IMR-90 (cell line): Measurements from ENCODE around the gene ARMC3. TPM values are rescaled to one million over a fixed set of nuclear protein-coding genes. Genes with fewer than 3 reads are reported as not detected.

Source experiments
- ATAC-seq: fragments of 200-7000 bp; cut with Tn5 transposase; 2 replicates; pipeline ENCODE4 v1.9.1; 2020; ENCODE audit warnings: low read depth, mild to moderate bottlenecking, moderate library complexity
- BruUV-seq: library from RNA; stranded (reverse); fragments of 400-500 nt; replicated peaks from 2 replicates; lab custom pipeline; 2021; lab: Mats Ljungman, UMichigan
- CTCF ChIA-PET: fragments of 300-600 bp; formaldehyde crosslinking; extraction: SDS; loops from one replicate; lab custom pipeline; 2021; ENCODE audit warnings: antibody characterized with exemption; lab: Yijun Ruan, JAX
- POLR2A ChIA-PET: fragments of 300-600 bp; sonication (Branson Sonifier 250); formaldehyde crosslinking; loops from one replicate; lab custom pipeline; 2022; ENCODE audit warnings: antibody characterized with exemption; ENCODE audit not compliant: unreplicated experiment; lab: Charles Lee
- DNase-seq: peaks from one replicate; pipeline ENCODE4 v3.0.0; 2013
- H2AFZ ChIP-seq: replicated peaks from 2 replicates; pipeline ENCODE3; 2013; ENCODE audit warnings: low read length, mild to moderate bottlenecking; ENCODE audit not compliant: poor library complexity
- H2AK5ac ChIP-seq: 2 replicates; pipeline ENCODE4 v1.6.1; 2013; ENCODE audit warnings: low read depth, low read length, inconsistent platforms
- H2AK9ac ChIP-seq: replicated peaks from 2 replicates; pipeline ENCODE3; 2013; ENCODE audit warnings: mild to moderate bottlenecking, low read depth, low read length, moderate library complexity; ENCODE audit not compliant: poor library complexity
- H2BK120ac ChIP-seq: 2 replicates; pipeline ENCODE4 v1.6.1; 2013; ENCODE audit warnings: low read depth, low read length, inconsistent platforms
- H2BK15ac ChIP-seq: 3 replicates; pipeline ENCODE4 v1.6.1; 2013; ENCODE audit warnings: low read depth, low read length, inconsistent platforms
- H2BK20ac ChIP-seq: 2 replicates; pipeline ENCODE4 v1.6.1; 2013; ENCODE audit warnings: low read depth, mild to moderate bottlenecking, inconsistent platforms, low read length, moderate library complexity
- H2BK5ac ChIP-seq: 2 replicates; pipeline ENCODE4 v1.6.1; 2013; ENCODE audit warnings: mild to moderate bottlenecking, low read depth, low read length, inconsistent platforms; ENCODE audit not compliant: poor library complexity, severe bottlenecking
- H3K14ac ChIP-seq: replicated peaks from 2 replicates; pipeline ENCODE4 v1.6.1; 2013; ENCODE audit warnings: low read depth, low read length, inconsistent platforms
- H3K18ac ChIP-seq: 2 replicates; pipeline ENCODE4 v1.6.1; 2013; ENCODE audit warnings: low read depth, low read length, control low read depth
- H3K23ac ChIP-seq: 2 replicates; pipeline ENCODE4 v1.6.1; 2013; ENCODE audit warnings: low read depth, low read length, inconsistent platforms
- H3K27ac ChIP-seq: 2 replicates; pipeline ENCODE4 v1.5.1; 2013; ENCODE audit warnings: mild to moderate bottlenecking, control low read depth, low read length; ENCODE audit not compliant: insufficient read depth
- H3K27me3 ChIP-seq: 2 replicates; pipeline ENCODE4 v1.6.1; 2013; ENCODE audit warnings: low read length; ENCODE audit not compliant: control insufficient read depth, insufficient read depth
- H3K36me3 ChIP-seq: 2 replicates; pipeline ENCODE4 v1.6.1; 2013; ENCODE audit warnings: low read length, mixed read lengths; ENCODE audit not compliant: control insufficient read depth, insufficient read depth
- H3K4ac ChIP-seq: 2 replicates; pipeline ENCODE4 v1.6.1; 2013; ENCODE audit warnings: low read depth, low read length, inconsistent platforms
- H3K4me1 ChIP-seq: 2 replicates; pipeline ENCODE4 v1.6.1; 2013; ENCODE audit warnings: low read length, mixed read lengths; ENCODE audit not compliant: control insufficient read depth, insufficient read depth
- H3K4me2 ChIP-seq: 2 replicates; pipeline ENCODE4 v1.6.1; 2013; ENCODE audit warnings: low read depth, mild to moderate bottlenecking, control low read depth, low read length, moderate library complexity
- H3K4me3 ChIP-seq: 2 replicates; pipeline ENCODE4 v1.5.1; 2013; ENCODE audit warnings: low read depth, mild to moderate bottlenecking, control low read depth, low read length, moderate library complexity; ENCODE audit not compliant: insufficient read depth
- H3K56ac ChIP-seq: 2 replicates; pipeline ENCODE4 v1.6.1; 2013; ENCODE audit warnings: low read length, inconsistent platforms; ENCODE audit not compliant: insufficient read depth; ENCODE audit errors: extremely low read depth
- H3K79me1 ChIP-seq, 2 experiments: 2 replicates each; pipeline ENCODE4 v1.6.1; 2013; ENCODE audit warnings: low read length in 2 of 2, inconsistent platforms in 1 of 2, low read depth in 1 of 2
- H3K9ac ChIP-seq: 2 replicates; pipeline ENCODE4 v1.6.1; 2013; ENCODE audit warnings: low read depth, low read length, control low read depth
- H3K9me1 ChIP-seq: 2 replicates; pipeline ENCODE4 v1.6.1; 2013; ENCODE audit warnings: low read length, inconsistent platforms; ENCODE audit not compliant: insufficient read depth
- H3K9me3 ChIP-seq: 2 replicates; pipeline ENCODE4 v1.6.1; 2013; ENCODE audit warnings: low read length; ENCODE audit not compliant: control insufficient read depth, insufficient read depth
- H4K20me1 ChIP-seq: 2 replicates; pipeline ENCODE4 v1.6.1; 2013; ENCODE audit warnings: low read length, inconsistent platforms; ENCODE audit not compliant: insufficient read depth
- H4K5ac ChIP-seq: 2 replicates; pipeline ENCODE4 v1.6.1; 2013; ENCODE audit warnings: mild to moderate bottlenecking, low read depth, low read length, control low read depth
- H4K8ac ChIP-seq, 2 experiments: 2 replicates each; pipeline ENCODE4 v1.6.1; 2013; ENCODE audit warnings: low read depth in 2 of 2, low read length in 2 of 2, control low read depth in 1 of 2, inconsistent platforms in 1 of 2
- H4K91ac ChIP-seq: 2 replicates; pipeline ENCODE4 v1.6.1; 2013; ENCODE audit warnings: low read depth, low read length, inconsistent platforms; ENCODE audit not compliant: insufficient read depth
- BHLHE40 ChIP-seq: fragments of 150-350 bp; IDR thresholded peaks from 2 replicates; pipeline ENCODE4 v1.6.1; 2016; ENCODE audit warnings: mild to moderate bottlenecking, low read depth, low read length
- CEBPB ChIP-seq: IDR thresholded peaks from 2 replicates; pipeline ENCODE4 v1.6.1; 2012; ENCODE audit warnings: low read depth, low read length, improper control_type of control experiment
- CHD1 ChIP-seq: IDR thresholded peaks from 2 replicates; pipeline ENCODE4 v1.6.1; 2012; ENCODE audit warnings: low read depth, low read length, improper control_type of control experiment
- FOS ChIP-seq: fragments of 150-350 bp; IDR thresholded peaks from 2 replicates; pipeline ENCODE4 v1.6.1; 2016; ENCODE audit warnings: low read depth, low read length
- MAFK ChIP-seq: IDR thresholded peaks from 2 replicates; pipeline ENCODE4 v1.6.1; 2012; ENCODE audit warnings: low read depth, low read length, improper control_type of control experiment
- MAZ ChIP-seq: IDR thresholded peaks from 2 replicates; pipeline ENCODE4 v1.6.1; 2012; ENCODE audit warnings: low read depth, mild to moderate bottlenecking, low read length, improper control_type of control experiment, moderate library complexity, borderline replicate concordance
- MXI1 ChIP-seq: IDR thresholded peaks from 2 replicates; pipeline ENCODE4 v1.6.1; 2012; ENCODE audit warnings: low read depth, mild to moderate bottlenecking, low read length, moderate library complexity, borderline replicate concordance
- NFE2L2 ChIP-seq: fragments of 150-350 bp; IDR thresholded peaks from 2 replicates; pipeline ENCODE4 v1.6.1; 2016; ENCODE audit warnings: low read depth, mild to moderate bottlenecking, low read length
- POLR2A ChIP-seq: IDR thresholded peaks from 2 replicates; pipeline ENCODE4 v1.6.1; 2012; ENCODE audit warnings: mild to moderate bottlenecking, low read depth, low read length
- RAD21 ChIP-seq: IDR thresholded peaks from 2 replicates; pipeline ENCODE4 v1.6.1; 2012; ENCODE audit warnings: low read length, improper control_type of control experiment
- RCOR1 ChIP-seq: IDR thresholded peaks from 2 replicates; pipeline ENCODE4 v1.6.1; 2012; ENCODE audit warnings: mild to moderate bottlenecking, low read length, improper control_type of control experiment; ENCODE audit not compliant: insufficient replicate concordance
- RFX5 ChIP-seq: IDR thresholded peaks from 2 replicates; pipeline ENCODE4 v1.8.0; 2012; ENCODE audit warnings: low read depth, mild to moderate bottlenecking, low read length, moderate library complexity
- SMC3 ChIP-seq: fragments of 150-350 bp; IDR thresholded peaks from 2 replicates; pipeline ENCODE4 v1.6.1; 2016; ENCODE audit warnings: low read depth, mild to moderate bottlenecking, antibody characterized with exemption, low read length, moderate library complexity
- WGBS, 2 experiments: methylation state at CpG; one replicate each; pipeline versions ENCODE4 v1.1.5 to v1.1.7; 2013; ENCODE audit warnings: missing lambda C conversion rate in 2 of 2; ENCODE audit not compliant: insufficient read length in 1 of 2; ENCODE audit errors: extremely low coverage in 2 of 2; 5-methylcytosine and 5-hydroxymethylcytosine counted together
- dilution Hi-C: fragments of 300-500 bp; cut with HindIII; formaldehyde crosslinking; loops from one replicate; pipeline ENCODE4 v1.14.3; 2018; ENCODE audit warnings: low sequenced_read_pairs; ENCODE audit not compliant: unreplicated experiment
- in situ Hi-C: fragments of 300-500 bp; cut with MboI; formaldehyde crosslinking; loops from 3 replicates; pipeline ENCODE4 v1.14.3; 2019; ENCODE audit warnings: low sequenced_read_pairs, inconsistent platforms, mixed read lengths
- intact Hi-C: fragments of 100-400 bp; cut with micrococcal nuclease; formaldehyde crosslinking; loops from 2 replicates; pipeline ENCODE4 v1.10.0; 2022
- polyA plus RNA-seq, 3 experiments: library from polyadenylated mRNA; depleted of rRNA; stranded (reverse); fragments of >200 nt; gene quantifications; 2 replicates each; pipeline ENCODE4 v1.2.3, GENCODE V29; 2012; ENCODE audit warnings: low replicate concordance in 1 of 3
- total RNA-seq: library from RNA; depleted of rRNA; stranded (reverse); fragments of >200 nt; gene quantifications from 2 replicates; pipeline ENCODE4 v1.2.3, GENCODE V29; 2012
- TF ChIP-seq, protein P1 (sequence below): fragments of 150-350 bp; IDR thresholded peaks from 2 replicates; pipeline ENCODE4 v1.6.1; 2016; ENCODE audit warnings: low read depth, mild to moderate bottlenecking, low read length, moderate library complexity, borderline replicate concordance
- TF ChIP-seq, protein P2 (sequence below): fragments of 150-350 bp; IDR thresholded peaks from 2 replicates; pipeline ENCODE4 v1.6.1; 2017; ENCODE audit warnings: mild to moderate bottlenecking, antibody characterized with exemption, low read length, low read depth
- TF ChIP-seq, protein P3 (sequence below): conservative IDR thresholded peaks from 2 replicates; pipeline ENCODE4 v1.5.1; 2012; ENCODE audit warnings: mild to moderate bottlenecking, low read depth, low read length, improper control_type of control experiment

The ARMC3 gene
- total and polyA plus RNA-seq, 2 of the 4 experiments (the other 2 are of a cell fraction): not detected

DNA sequence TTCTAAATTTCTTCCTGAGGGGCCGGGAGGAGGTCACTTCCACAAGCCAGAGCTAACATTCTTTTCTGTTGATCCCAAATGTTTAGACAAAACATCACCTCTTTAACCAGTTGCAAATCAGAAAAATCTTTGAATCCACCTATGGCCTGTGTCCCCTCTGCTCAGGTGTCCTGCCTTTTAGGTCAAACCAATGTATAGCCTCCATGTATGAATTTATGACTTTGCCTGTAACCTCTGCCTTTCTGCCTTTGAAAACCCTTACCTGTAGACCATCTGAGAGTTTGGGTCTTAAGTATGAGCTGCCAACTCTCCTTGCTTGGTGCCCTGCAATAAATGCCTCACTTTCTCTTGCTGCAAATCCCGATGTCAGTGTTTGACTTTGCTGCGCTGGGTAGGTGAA lies 123.4 kb downstream of the ARMC3 start:
- H4K91ac ChIP-seq: no peak overlapping the region
- no peaks in the 10 kb centered on the region for H3K36me3 ChIP-seq
- H2AK5ac ChIP-seq: no peak overlapping the region
- H3K14ac ChIP-seq: no peak overlapping the region
- no peak overlapping the region for H4K5ac ChIP-seq
- H3K9me3 ChIP-seq: no peaks in the 10 kb centered on the region
- H3K23ac ChIP-seq: no peak overlapping the region
- H3K79me1 ChIP-seq: no peaks in the 10 kb centered on the region
- H3K4me3 ChIP-seq: no peak overlapping the region
- no peak overlapping the region for H3K9ac ChIP-seq
- no peak overlapping the region for H2AFZ ChIP-seq
- no peak overlapping the region for H3K4ac ChIP-seq
- no peak overlapping the region for H2BK20ac ChIP-seq
- dilution Hi-C loops: no loop called here
- in situ Hi-C loops: no loop called here
- peaks cover 2% of the 10 kb centered on the region for H3K27me3 ChIP-seq
- H3K4me2 ChIP-seq: no peak overlapping the region
- no peaks in the 10 kb centered on the region for H3K9me1 ChIP-seq
- BruUV-seq: no TSS peak
- no peak overlapping the region for H3K18ac ChIP-seq
- no peak overlapping the region for H4K8ac ChIP-seq
- H2AK9ac ChIP-seq: no peak overlapping the region
- TF ChIP-seq, protein P1, sequence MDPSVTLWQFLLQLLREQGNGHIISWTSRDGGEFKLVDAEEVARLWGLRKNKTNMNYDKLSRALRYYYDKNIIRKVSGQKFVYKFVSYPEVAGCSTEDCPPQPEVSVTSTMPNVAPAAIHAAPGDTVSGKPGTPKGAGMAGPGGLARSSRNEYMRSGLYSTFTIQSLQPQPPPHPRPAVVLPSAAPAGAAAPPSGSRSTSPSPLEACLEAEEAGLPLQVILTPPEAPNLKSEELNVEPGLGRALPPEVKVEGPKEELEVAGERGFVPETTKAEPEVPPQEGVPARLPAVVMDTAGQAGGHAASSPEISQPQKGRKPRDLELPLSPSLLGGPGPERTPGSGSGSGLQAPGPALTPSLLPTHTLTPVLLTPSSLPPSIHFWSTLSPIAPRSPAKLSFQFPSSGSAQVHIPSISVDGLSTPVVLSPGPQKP: no peak
- TF ChIP-seq POLR2A (no peak), FOS (no peak), CEBPB (no peak), SMC3 (no peak), RCOR1 (no peak), MXI1 (no peak), CHD1 (no peak), RFX5 (no peak), MAFK (no peak), NFE2L2 (no peak), BHLHE40 (no peak), MAZ (no peak), RAD21 (no peak)
- TF ChIP-seq, protein P2, sequence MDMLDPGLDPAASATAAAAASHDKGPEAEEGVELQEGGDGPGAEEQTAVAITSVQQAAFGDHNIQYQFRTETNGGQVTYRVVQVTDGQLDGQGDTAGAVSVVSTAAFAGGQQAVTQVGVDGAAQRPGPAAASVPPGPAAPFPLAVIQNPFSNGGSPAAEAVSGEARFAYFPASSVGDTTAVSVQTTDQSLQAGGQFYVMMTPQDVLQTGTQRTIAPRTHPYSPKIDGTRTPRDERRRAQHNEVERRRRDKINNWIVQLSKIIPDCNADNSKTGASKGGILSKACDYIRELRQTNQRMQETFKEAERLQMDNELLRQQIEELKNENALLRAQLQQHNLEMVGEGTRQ: no peak
- TF ChIP-seq, protein P3, sequence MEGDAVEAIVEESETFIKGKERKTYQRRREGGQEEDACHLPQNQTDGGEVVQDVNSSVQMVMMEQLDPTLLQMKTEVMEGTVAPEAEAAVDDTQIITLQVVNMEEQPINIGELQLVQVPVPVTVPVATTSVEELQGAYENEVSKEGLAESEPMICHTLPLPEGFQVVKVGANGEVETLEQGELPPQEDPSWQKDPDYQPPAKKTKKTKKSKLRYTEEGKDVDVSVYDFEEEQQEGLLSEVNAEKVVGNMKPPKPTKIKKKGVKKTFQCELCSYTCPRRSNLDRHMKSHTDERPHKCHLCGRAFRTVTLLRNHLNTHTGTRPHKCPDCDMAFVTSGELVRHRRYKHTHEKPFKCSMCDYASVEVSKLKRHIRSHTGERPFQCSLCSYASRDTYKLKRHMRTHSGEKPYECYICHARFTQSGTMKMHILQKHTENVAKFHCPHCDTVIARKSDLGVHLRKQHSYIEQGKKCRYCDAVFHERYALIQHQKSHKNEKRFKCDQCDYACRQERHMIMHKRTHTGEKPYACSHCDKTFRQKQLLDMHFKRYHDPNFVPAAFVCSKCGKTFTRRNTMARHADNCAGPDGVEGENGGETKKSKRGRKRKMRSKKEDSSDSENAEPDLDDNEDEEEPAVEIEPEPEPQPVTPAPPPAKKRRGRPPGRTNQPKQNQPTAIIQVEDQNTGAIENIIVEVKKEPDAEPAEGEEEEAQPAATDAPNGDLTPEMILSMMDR: no peak
- intact Hi-C loops: no loop called here
- ATAC-seq: no peak
- ChIA-PET CTCF (no interaction called here), POLR2A (no interaction called here)
- no peak overlapping the region for H2BK15ac ChIP-seq
- no peak overlapping the region for H2BK5ac ChIP-seq
- WGBS, 2 experiments: no CpG with 5 or more reads among the region's 3 CpGs
- no peak overlapping the region for H2BK120ac ChIP-seq
- H3K56ac ChIP-seq: no peak overlapping the region
- no peaks in the 10 kb centered on the region for H3K4me1 ChIP-seq
- H3K27ac ChIP-seq: no peak overlapping the region
- no peaks in the 10 kb centered on the region for H4K20me1 ChIP-seq
- no peak for DNase-seq
